Activated B cell treated with CpG ODN at 0.5 μM for 24 hours (primary cell): ENCODE results near the gene WNT5B. TPM values are rescaled to one million over a fixed set of nuclear protein-coding genes. Genes with fewer than 3 reads are reported as not detected.
A peak's percentile ranks its signal among the peaks of the same experiment; 100 is the strongest.

Experiments
- ATAC-seq: fragments of 200-7000 bp; cut with Tn5 transposase; one replicate; pipeline ENCODE4 v1.10.0; 2021; ENCODE audit warnings: low read depth, mild to moderate bottlenecking, moderate library complexity
- CTCF ChIA-PET: fragments of 350-600 bp; sonication (Branson Sonifier 250); formaldehyde crosslinking; loops from one replicate; lab custom pipeline; 2021; ENCODE audit warnings: antibody characterized with exemption; lab: Charles Lee
- POLR2A ChIA-PET: fragments of 350-600 bp; sonication (Branson Sonifier 250); formaldehyde crosslinking; loops from one replicate; lab custom pipeline; 2021; ENCODE audit warnings: antibody characterized with exemption; lab: Charles Lee
- DNase-seq: peaks from one replicate; pipeline ENCODE4 v3.0.0; 2022
- H3K27ac Mint-ChIP-seq: one replicate; pipeline ENCODE4 v1.8.0; 2020; ENCODE audit warnings: mixed read lengths
- H3K27me3 Mint-ChIP-seq: one replicate; pipeline ENCODE4 v1.8.0; 2021; ENCODE audit warnings: mixed read lengths
- H3K36me3 Mint-ChIP-seq: one replicate; pipeline ENCODE4 v1.8.0; 2021; ENCODE audit warnings: low read depth, mixed read lengths
- H3K4me1 Mint-ChIP-seq: one replicate; pipeline ENCODE4 v1.8.0; 2021; ENCODE audit warnings: mixed read lengths
- H3K4me3 Mint-ChIP-seq: one replicate; pipeline ENCODE4 v1.8.0; 2020; ENCODE audit warnings: mild to moderate bottlenecking, mixed read lengths
- H3K9me3 Mint-ChIP-seq: one replicate; pipeline ENCODE4 v1.8.0; 2020; ENCODE audit warnings: mixed read lengths
- CTCF ChIP-seq: fragments of 200-600 bp; IDR thresholded peaks from one replicate; pipeline ENCODE4 v1.8.0; 2022; ENCODE audit warnings: antibody characterized with exemption, mild to moderate bottlenecking
- intact Hi-C: fragments of 100-400 bp; cut with micrococcal nuclease; formaldehyde crosslinking; loops from one replicate; pipeline ENCODE4 v1.15.1; 2024
- total RNA-seq: library from RNA; stranded (reverse); gene quantifications from 2 replicates; pipeline ENCODE4 v1.2.3, GENCODE V29; 2022

WNT5B gene
- total RNA-seq, 1 donor from 2014 or later = 1.0 TPM

- DNase-seq (no peak), ATAC-seq (no peak)
- POLR2A ChIA-PET = interaction anchor here (0.7 to 0.9 kb wide), 2 partner anchors 10 to 138 kb away, joined by 3 to 4 read pairs; no protein-coding TSS in a partner anchor
Measured at GRCh38 chr12:1657688-1658087, 28.7 kb downstream of the WNT5B start.

GRCh38 chr12:1660304-1661187, 31.5 kb downstream of the WNT5B start:
- Mint-ChIP-seq H3K4me1 (peaks cover 16% of the 10 kb centered on the region), H3K27me3 (no peaks in the 10 kb centered on the region), H3K36me3 (no peaks in the 10 kb centered on the region), H3K4me3 (peak overlapping the region; percentile 5), H3K9me3 (no peaks in the 10 kb centered on the region), H3K27ac (peak overlapping the region; percentile 53)
- TF ChIP-seq CTCF = no peak
- intact Hi-C loops = loop anchor here (1.0 kb wide), 2 partner anchors 31 to 344 kb away; partner anchors contain the start of genes ADIPOR2 and DCP1B
- no peak for DNase-seq
- no peak for ATAC-seq
- ChIA-PET CTCF (interaction anchor here (1.5 to 3.6 kb wide), 2 partner anchors 30 to 131 kb away, joined by 6 to 25 read pairs; partner anchors contain the start of gene ADIPOR2), POLR2A (interaction anchor here (0.6 to 2.9 kb wide), 2 partner anchors 30 to 406 kb away, joined by 3 to 29 read pairs; partner anchors contain the start of gene ADIPOR2)

More at GRCh38 chr12:1657688-1658087, 28.7 kb downstream of the WNT5B start:
- Mint-ChIP-seq H3K4me1 (peaks cover 12% of the 10 kb centered on the region), H3K27ac (no peak overlapping the region), H3K27me3 (peaks cover 1% of the 10 kb centered on the region), H3K36me3 (no peaks in the 10 kb centered on the region), H3K9me3 (no peaks in the 10 kb centered on the region), H3K4me3 (no peak overlapping the region)
- intact Hi-C loops = no loop called here
- CTCF ChIA-PET = interaction anchor here (0.6 to 11.5 kb wide), 4 partner anchors 25 to 282 kb away, joined by 3 to 257 read pairs (median 3); no protein-coding TSS in a partner anchor
- no peak for TF ChIP-seq CTCF

GRCh38 chr12:1661553-1662335, 32.7 kb downstream of the WNT5B start:
- peak; percentile 75 for DNase-seq
- intact Hi-C loops = loop anchor here (1.0 kb wide), 2 partner anchors 30 to 343 kb away; partner anchors contain the start of genes ADIPOR2 and DCP1B
- CTCF ChIA-PET = interaction anchor here (0.9 to 3.6 kb wide), 4 partner anchors 8 to 278 kb away, joined by 3 to 25 read pairs (median 6); no protein-coding TSS in a partner anchor
- peak; percentile 93 for ATAC-seq
- H3K27ac Mint-ChIP-seq = peak overlapping the region; percentile 84
- POLR2A ChIA-PET = interaction anchor here (0.7 to 2.9 kb wide), 7 partner anchors 9 to 343 kb away, joined by 3 to 29 read pairs (median 4); partner anchors contain the start of genes ADIPOR2 and DCP1B
- H3K4me3 Mint-ChIP-seq = peak overlapping the region; percentile 84
- H3K27me3 Mint-ChIP-seq = no peaks in the 10 kb centered on the region
- H3K36me3 Mint-ChIP-seq = no peaks in the 10 kb centered on the region
- no peaks in the 10 kb centered on the region for H3K9me3 Mint-ChIP-seq
- H3K4me1 Mint-ChIP-seq = peaks cover 18% of the 10 kb centered on the region
- TF ChIP-seq CTCF = no peak

- Mint-ChIP-seq H3K4me1 (peaks cover 23% of the 10 kb centered on the region), H3K9me3 (no peaks in the 10 kb centered on the region), H3K36me3 (no peaks in the 10 kb centered on the region), H3K27ac (peak overlapping the region; percentile 61), H3K27me3 (no peaks in the 10 kb centered on the region), H3K4me3 (peak overlapping the region; percentile 59)
- ChIA-PET POLR2A (interaction anchor here (1.7 to 2.9 kb wide), 2 partner anchors 28 to 80 kb away, joined by 4 to 29 read pairs; partner anchors contain the start of gene ADIPOR2), CTCF (no interaction called here)
- intact Hi-C loops = no loop called here
- no peak for TF ChIP-seq CTCF
- ATAC-seq (no peak), DNase-seq (no peak)
Measured at GRCh38 chr12:1662761-1663439, 33.9 kb downstream of the WNT5B start.
